Nephron (organoid): ENCODE data around the gene FRMD6.
A peak's percentile ranks its signal among the peaks of the same experiment; 100 is the strongest.

Experiments
- H3K27ac Mint-ChIP-seq, 3 experiments: 2 replicates each; pipeline ENCODE4 v1.8.0; 2020; ENCODE audit warnings: mixed read lengths in 3 of 3, mild to moderate bottlenecking in 2 of 3, moderate library complexity in 1 of 3
- H3K27me3 Mint-ChIP-seq: 2 replicates; pipeline ENCODE4 v1.8.0; 2021; ENCODE audit warnings: low read depth, mild to moderate bottlenecking, moderate library complexity, mixed read lengths
- H3K36me3 Mint-ChIP-seq: 2 replicates; pipeline ENCODE4 v1.8.0; 2020; ENCODE audit warnings: low read depth, mixed read lengths
- H3K4me1 Mint-ChIP-seq: 2 replicates; pipeline ENCODE4 v1.8.0; 2020; ENCODE audit warnings: mixed read lengths
- H3K4me3 Mint-ChIP-seq, 3 experiments: 2 replicates each; pipeline ENCODE4 v1.8.0; 2020; ENCODE audit warnings: mild to moderate bottlenecking in 3 of 3, mixed read lengths in 3 of 3, moderate library complexity in 2 of 3
- H3K9me3 Mint-ChIP-seq: 2 replicates; pipeline ENCODE4 v1.8.0; 2020; ENCODE audit warnings: mixed read lengths
- CTCF ChIP-seq, 3 experiments: fragments of 200-600 bp; sonication (generic); IDR thresholded peaks; one replicate each; pipeline ENCODE4 v1.5.0; 2021; ENCODE audit warnings: antibody characterized with exemption in 3 of 3; ENCODE audit not compliant: unreplicated experiment in 3 of 3

The FRMD6 gene

DNA sequence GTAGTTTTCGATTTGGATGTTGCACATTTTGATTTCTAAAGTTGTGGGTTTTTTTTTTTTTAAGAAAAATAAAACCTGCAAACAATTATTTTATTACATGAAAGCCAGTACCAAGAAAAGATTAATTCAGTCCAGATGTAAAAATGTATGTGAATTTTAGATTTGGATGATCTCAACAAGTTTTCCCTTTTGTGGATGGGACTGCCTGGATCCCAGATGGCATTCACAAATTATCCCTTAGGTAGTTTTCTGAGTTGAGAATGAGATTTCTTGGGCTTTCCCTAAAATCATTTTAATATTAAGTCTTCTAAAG, 2.8 kb downstream of the FRMD6 start:
- Mint-ChIP-seq H3K4me3 (peak overlapping the region; percentile 89 to 95 (median 94)), H3K36me3 (no peaks in the 10 kb centered on the region), H3K9me3 (no peaks in the 10 kb centered on the region), H3K27ac (peak overlapping the region in 2 of 3 experiments; percentile 94 to 96), H3K27me3 (no peaks in the 10 kb centered on the region), H3K4me1 (peaks cover 44% of the 10 kb centered on the region)
- TF ChIP-seq CTCF (IDR thresholded peaks at IDR 0.05; ENCODE audit: unreplicated experiment in 3 of 3), result no peak

DNA sequence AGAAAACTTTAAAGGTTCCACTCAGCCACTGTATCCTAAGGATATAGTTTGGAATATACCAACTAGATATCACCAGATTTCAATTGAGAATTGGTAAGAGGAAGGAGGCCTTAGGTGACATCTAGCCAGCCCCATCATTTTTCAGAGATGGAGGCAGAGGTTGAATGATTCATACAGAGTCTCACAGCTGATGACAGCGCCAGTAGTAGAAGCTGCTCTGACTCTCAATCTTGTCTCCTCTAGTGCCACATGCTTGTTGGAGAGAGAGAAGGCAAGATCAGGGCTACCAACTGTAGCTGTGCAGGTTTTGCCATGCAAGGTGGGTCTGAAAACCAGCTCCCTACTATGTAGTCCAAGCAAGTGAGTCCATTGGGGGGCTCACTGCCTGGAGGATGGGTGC, 6.1 kb downstream of the FRMD6 start:
- Mint-ChIP-seq H3K9me3 (peaks cover 5% of the 10 kb centered on the region), H3K4me1 (peaks cover 36% of the 10 kb centered on the region), H3K27ac (no peak overlapping the region), H3K4me3 (no peak overlapping the region), H3K36me3 (peaks cover 12% of the 10 kb centered on the region), H3K27me3 (no peaks in the 10 kb centered on the region)
- no peak for TF ChIP-seq CTCF (IDR thresholded peaks at IDR 0.05; ENCODE audit: unreplicated experiment in 3 of 3)

GRCh38 chr14:51658441-51659173, 6.9 kb downstream of the FRMD6 start:
- peaks cover 28% of the 10 kb centered on the region for H3K4me1 Mint-ChIP-seq
- peak overlapping the region in 1 of 3 experiments; percentile 12 for H3K4me3 Mint-ChIP-seq
- H3K27me3 Mint-ChIP-seq, result no peaks in the 10 kb centered on the region
- H3K36me3 Mint-ChIP-seq, result peaks cover 17% of the 10 kb centered on the region
- peak overlapping the region; percentile 12 to 71 (median 46) for H3K27ac Mint-ChIP-seq
- peaks cover 5% of the 10 kb centered on the region for H3K9me3 Mint-ChIP-seq
- no peak for TF ChIP-seq CTCF (IDR thresholded peaks at IDR 0.05; ENCODE audit: unreplicated experiment in 3 of 3)

- H3K27ac Mint-ChIP-seq, result no peak overlapping the region
- H3K4me1 Mint-ChIP-seq, result peaks cover 12% of the 10 kb centered on the region
- no peak for TF ChIP-seq CTCF (IDR thresholded peaks at IDR 0.05; ENCODE audit: unreplicated experiment in 3 of 3)
- peaks cover 11% of the 10 kb centered on the region for H3K9me3 Mint-ChIP-seq
- no peaks in the 10 kb centered on the region for H3K27me3 Mint-ChIP-seq
- H3K36me3 Mint-ChIP-seq, result peaks cover 21% of the 10 kb centered on the region
- H3K4me3 Mint-ChIP-seq, result no peak overlapping the region
Observed at GRCh38 chr14:51660741-51661140, 9.0 kb downstream of the FRMD6 start.

DNA sequence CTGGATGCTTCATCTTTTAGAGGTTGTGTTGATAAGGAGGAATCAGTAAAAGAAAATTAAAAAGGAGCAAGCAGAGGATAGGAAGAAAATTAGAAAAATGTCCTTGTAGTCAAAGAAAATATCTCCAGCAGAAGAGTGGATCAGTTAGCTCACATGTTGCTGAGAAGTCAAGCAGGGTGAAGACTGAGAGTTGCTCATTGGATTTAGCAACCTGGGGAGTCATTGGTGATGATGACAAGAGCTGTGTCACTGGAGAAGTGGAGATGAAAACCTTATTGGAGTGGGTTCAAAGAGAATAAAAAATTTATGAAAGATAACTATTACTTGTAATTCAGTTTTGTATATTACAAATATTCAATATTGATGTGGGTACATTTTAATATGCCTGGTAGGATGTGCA, 9.8 kb downstream of the FRMD6 start:
- Mint-ChIP-seq H3K9me3 (peaks cover 12% of the 10 kb centered on the region), H3K4me1 (peaks cover 7% of the 10 kb centered on the region), H3K4me3 (no peak overlapping the region), H3K36me3 (peaks cover 29% of the 10 kb centered on the region), H3K27me3 (no peaks in the 10 kb centered on the region), H3K27ac (no peak overlapping the region)
- no peak for TF ChIP-seq CTCF (IDR thresholded peaks at IDR 0.05; ENCODE audit: unreplicated experiment in 3 of 3)

DNA sequence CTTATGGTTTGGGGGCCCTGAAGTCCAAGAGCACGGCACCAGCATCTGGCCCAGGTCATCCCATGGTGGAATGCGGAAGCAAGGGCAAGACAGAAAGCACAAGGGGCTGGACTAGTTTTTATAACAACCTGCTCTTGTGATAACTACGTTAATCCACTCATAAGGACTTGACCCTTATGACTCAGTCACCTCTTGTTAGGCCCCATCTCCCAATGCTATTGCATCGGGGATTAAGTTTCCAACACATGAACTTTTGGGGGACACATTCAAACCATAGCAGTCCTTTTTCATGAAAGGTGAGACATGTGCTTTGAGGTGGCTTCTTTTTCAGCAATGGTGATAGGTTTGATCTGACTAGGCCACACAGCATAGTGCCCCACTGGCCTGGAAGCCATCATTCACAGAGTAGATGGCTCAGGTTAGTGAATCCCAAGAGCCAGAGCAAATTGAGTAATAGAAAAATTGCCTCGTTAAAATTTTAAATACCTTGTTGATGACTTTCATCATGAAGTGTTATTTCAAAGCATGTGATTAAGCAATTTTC, 12.1 kb downstream of the FRMD6 start:
- H3K4me3 Mint-ChIP-seq, result no peak overlapping the region
- peaks cover under 1% of the 10 kb centered on the region for H3K4me1 Mint-ChIP-seq
- peaks cover 12% of the 10 kb centered on the region for H3K9me3 Mint-ChIP-seq
- peaks cover 30% of the 10 kb centered on the region for H3K36me3 Mint-ChIP-seq
- H3K27ac Mint-ChIP-seq, result no peak overlapping the region
- H3K27me3 Mint-ChIP-seq, result no peaks in the 10 kb centered on the region
- TF ChIP-seq CTCF (IDR thresholded peaks at IDR 0.05; ENCODE audit: unreplicated experiment in 3 of 3), result no peak
